ENCODE measurements around the gene RNF43. TPM values are rescaled to one million over a fixed set of nuclear protein-coding genes. Genes with fewer than 3 reads are reported as not detected.

RNF43 gene
- total RNA-seq, 3 donors from 2014 or later, result 8.5 to 19.0 TPM; not detected in 1

GRCh38 chr17:58446086-58446485, 28.8 kb upstream of the RNF43 start:
- DNase-seq (ENCODE audit: low spot score in 2 of 2), result no peak
- intact Hi-C loops (cut with DNase I; ENCODE audit: low total_unique reads), result no loop called here
- no peaks in the 10 kb centered on the region for H3K27me3 ChIP-seq

GRCh38 chr17:58436805-58437239, 19.5 kb upstream of the RNF43 start:
- no peak for TF ChIP-seq CTCF (IDR thresholded peaks at IDR 0.05)
- Histone ChIP-seq H3K4me1 (no peaks in the 10 kb centered on the region), H3K27me3 (no peaks in the 10 kb centered on the region), H3K4me3 (no peak overlapping the region), H3K9me3 (no peaks in the 10 kb centered on the region), H3K36me3 (no peaks in the 10 kb centered on the region), H3K27ac (no peak overlapping the region)
- no peak for DNase-seq (ENCODE audit: low spot score in 2 of 2)
- intact Hi-C loops (cut with DNase I; ENCODE audit: low total_unique reads), result no loop called here

More at GRCh38 chr17:58446086-58446485, 28.8 kb upstream of the RNF43 start:
- TF ChIP-seq POLR2A (IDR thresholded peaks at IDR 0.05) (no peak), POLR2AphosphoS5 (IDR thresholded peaks at IDR 0.05) (no peak), CTCF (IDR thresholded peaks at IDR 0.05) (no peak)
- H3K4me3 ChIP-seq, result no peak overlapping the region
- no peaks in the 10 kb centered on the region for H3K9me3 ChIP-seq
- H3K36me3 ChIP-seq, result no peaks in the 10 kb centered on the region
- no peaks in the 10 kb centered on the region for H3K4me1 ChIP-seq
- no peak overlapping the region for H3K27ac ChIP-seq

- H3K27ac ChIP-seq, result no peak overlapping the region
- H3K9me3 ChIP-seq, result no peaks in the 10 kb centered on the region
- TF ChIP-seq CTCF (IDR thresholded peaks at IDR 0.05) (no peak), POLR2AphosphoS5 (IDR thresholded peaks at IDR 0.05) (no peak), POLR2A (IDR thresholded peaks at IDR 0.05) (no peak)
- no peak overlapping the region for H3K4me3 ChIP-seq
- intact Hi-C loops (cut with DNase I; ENCODE audit: low total_unique reads), result no loop called here
- no peaks in the 10 kb centered on the region for H3K27me3 ChIP-seq
- H3K36me3 ChIP-seq, result no peaks in the 10 kb centered on the region
- DNase-seq (ENCODE audit: low spot score in 2 of 2), result no peak
- no peaks in the 10 kb centered on the region for H3K4me1 ChIP-seq
These were observed 18.9 kb upstream of the RNF43 start for GRCh38 chr17:58436245-58436644.

- H3K27me3 ChIP-seq, result no peaks in the 10 kb centered on the region
- H3K36me3 ChIP-seq, result no peaks in the 10 kb centered on the region
- no peak for DNase-seq (ENCODE audit: low spot score in 2 of 2)
- H3K27ac ChIP-seq, result no peak overlapping the region
- no peaks in the 10 kb centered on the region for H3K9me3 ChIP-seq
- intact Hi-C loops (cut with DNase I; ENCODE audit: low total_unique reads), result no loop called here
- H3K4me3 ChIP-seq, result no peak overlapping the region
- TF ChIP-seq POLR2A (IDR thresholded peaks at IDR 0.05) (no peak), POLR2AphosphoS5 (IDR thresholded peaks at IDR 0.05) (no peak), CTCF (IDR thresholded peaks at IDR 0.05) (no peak)
- H3K4me1 ChIP-seq, result no peaks in the 10 kb centered on the region
These were observed 15.7 kb upstream of the RNF43 start for GRCh38 chr17:58432806-58433573.

GRCh38 chr17:58427807-58428206, 10.5 kb upstream of the RNF43 start:
- no peaks in the 10 kb centered on the region for H3K36me3 ChIP-seq
- intact Hi-C loops (cut with DNase I; ENCODE audit: low total_unique reads), result no loop called here
- no peaks in the 10 kb centered on the region for H3K4me1 ChIP-seq
- H3K4me3 ChIP-seq, result no peak overlapping the region
- H3K27ac ChIP-seq, result no peak overlapping the region
- H3K27me3 ChIP-seq, result no peaks in the 10 kb centered on the region
- DNase-seq (ENCODE audit: low spot score in 2 of 2), result no peak
- no peaks in the 10 kb centered on the region for H3K9me3 ChIP-seq
- TF ChIP-seq POLR2AphosphoS5 (IDR thresholded peaks at IDR 0.05), result no peak
- TF ChIP-seq CTCF (IDR thresholded peaks at IDR 0.05), result no peak
- no peak for TF ChIP-seq POLR2A (IDR thresholded peaks at IDR 0.05)
